OCI-LY3 (cell line): ENCODE measurements around the gene AFMID.

Source experiments
- EZH2phosphoT487 ChIP-seq: fragments of 200-600 bp; shearing (Covaris generic); IDR thresholded peaks from 2 replicates; pipeline ENCODE4 v1.6.1; 2018; ENCODE audit warnings: antibody characterized with exemption, mixed run types, low read depth
- TF ChIP-seq, protein P1 (sequence below): fragments of 200-600, 300-600 bp; sonication (generic); IDR thresholded peaks from 2 replicates; pipeline ENCODE4 v1.5.1; 2014; ENCODE audit warnings: antibody characterized with exemption, low read length, low read depth

DNA sequence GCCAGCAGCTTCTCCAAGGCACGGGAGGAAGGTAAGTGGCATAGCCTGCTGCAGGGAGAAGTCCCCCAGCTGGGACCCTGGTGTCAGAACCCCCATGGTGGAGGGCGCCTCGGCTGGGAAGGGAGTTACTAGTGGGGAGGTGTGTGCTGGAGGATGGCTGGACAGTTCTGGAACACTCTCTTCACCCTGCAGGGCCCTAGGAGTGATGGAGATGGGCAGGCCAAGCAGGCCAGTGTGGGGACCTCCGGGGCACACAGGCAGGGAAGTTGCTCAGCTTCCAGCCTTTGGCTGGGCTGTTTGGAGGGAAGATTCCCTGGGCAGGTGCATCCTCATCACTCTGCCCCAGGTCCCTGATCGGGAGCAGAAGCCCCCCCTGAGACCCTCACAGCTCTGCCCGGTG, 40.3 kb upstream of the AFMID start:
- TF ChIP-seq, protein P1, sequence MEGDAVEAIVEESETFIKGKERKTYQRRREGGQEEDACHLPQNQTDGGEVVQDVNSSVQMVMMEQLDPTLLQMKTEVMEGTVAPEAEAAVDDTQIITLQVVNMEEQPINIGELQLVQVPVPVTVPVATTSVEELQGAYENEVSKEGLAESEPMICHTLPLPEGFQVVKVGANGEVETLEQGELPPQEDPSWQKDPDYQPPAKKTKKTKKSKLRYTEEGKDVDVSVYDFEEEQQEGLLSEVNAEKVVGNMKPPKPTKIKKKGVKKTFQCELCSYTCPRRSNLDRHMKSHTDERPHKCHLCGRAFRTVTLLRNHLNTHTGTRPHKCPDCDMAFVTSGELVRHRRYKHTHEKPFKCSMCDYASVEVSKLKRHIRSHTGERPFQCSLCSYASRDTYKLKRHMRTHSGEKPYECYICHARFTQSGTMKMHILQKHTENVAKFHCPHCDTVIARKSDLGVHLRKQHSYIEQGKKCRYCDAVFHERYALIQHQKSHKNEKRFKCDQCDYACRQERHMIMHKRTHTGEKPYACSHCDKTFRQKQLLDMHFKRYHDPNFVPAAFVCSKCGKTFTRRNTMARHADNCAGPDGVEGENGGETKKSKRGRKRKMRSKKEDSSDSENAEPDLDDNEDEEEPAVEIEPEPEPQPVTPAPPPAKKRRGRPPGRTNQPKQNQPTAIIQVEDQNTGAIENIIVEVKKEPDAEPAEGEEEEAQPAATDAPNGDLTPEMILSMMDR, result no peak
- TF ChIP-seq EZH2phosphoT487, result no peak
